ENCODE data around the gene SLC39A11.

The SLC39A11 gene

DNA sequence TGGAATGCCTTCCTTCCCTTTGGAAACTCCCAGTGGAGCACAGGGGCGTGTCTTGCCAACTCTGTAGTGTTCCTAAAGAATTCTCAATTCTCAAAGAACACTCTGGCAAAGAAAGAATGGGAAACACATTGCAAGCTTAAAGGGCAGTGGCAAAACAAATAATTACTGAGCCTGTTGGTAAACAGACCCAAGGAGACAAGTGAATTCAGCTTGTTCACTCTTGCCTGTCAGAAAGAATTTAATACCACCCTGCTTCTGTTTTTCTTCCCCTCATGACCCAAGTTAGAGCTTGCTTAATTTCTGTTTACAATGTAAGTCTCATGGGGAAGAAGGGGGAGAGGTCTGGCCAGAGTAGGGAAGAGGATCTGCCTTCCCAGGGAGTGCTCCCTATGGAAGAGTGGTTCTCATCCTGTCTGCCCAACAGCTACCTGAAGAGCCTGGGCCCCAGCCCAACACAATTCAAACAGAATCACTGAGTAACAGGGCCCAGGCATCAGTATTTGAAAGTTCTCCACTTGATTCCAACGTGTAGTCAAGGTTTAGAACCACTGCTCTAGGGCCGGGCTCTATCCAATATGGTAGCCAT is 386.0 kb downstream of the SLC39A11 start:
- FAIRE-seq (no peak), DNase-seq (ENCODE audit: insufficient read length, low spot score) (no peak)
- TF ChIP-seq POLR2A (IDR thresholded peaks at IDR 0.05; ENCODE audit: low read depth, low read length) (no peak), POU2F2 (IDR thresholded peaks at IDR 0.05; ENCODE audit: low read depth, low read length) (no peak), PAX5 (IDR thresholded peaks at IDR 0.05; ENCODE audit: insufficient read depth, low read length, severe bottlenecking) (no peak), SPI1 (IDR thresholded peaks at IDR 0.05; ENCODE audit: low read depth, low read length) (no peak), POLR2AphosphoS5 (IDR thresholded peaks at IDR 0.05; ENCODE audit: low read depth, low read length) (no peak), TAF1 (IDR thresholded peaks at IDR 0.05; ENCODE audit: low read depth, low read length) (no peak)

DNA sequence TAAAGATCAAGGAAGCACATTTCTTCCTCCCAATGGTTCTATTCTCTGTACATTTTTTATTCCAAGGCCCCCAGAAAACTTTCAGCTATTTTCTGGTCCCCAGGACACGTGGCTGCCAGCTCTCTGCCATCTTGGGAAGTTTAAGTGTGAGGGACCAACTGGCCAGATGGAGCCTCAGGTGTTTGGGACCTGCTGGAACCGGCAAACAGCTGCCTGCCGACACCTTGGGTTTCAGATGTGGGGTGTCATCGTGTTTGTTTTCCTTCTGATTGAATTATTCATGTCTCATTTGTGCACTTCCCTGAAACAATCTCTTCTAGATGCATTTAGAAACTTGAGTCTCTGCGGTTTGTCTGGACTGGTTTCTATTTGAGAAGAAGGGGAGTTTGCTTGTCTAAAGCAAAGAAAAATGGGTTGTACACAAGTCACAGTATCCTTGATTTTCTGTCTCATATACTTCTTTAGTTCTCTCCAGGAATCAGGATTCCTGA is 386.5 kb downstream of the SLC39A11 start:
- TF ChIP-seq POLR2A (IDR thresholded peaks at IDR 0.05; ENCODE audit: low read depth, low read length) (no peak), PAX5 (IDR thresholded peaks at IDR 0.05; ENCODE audit: insufficient read depth, low read length, severe bottlenecking) (no peak), POLR2AphosphoS5 (IDR thresholded peaks at IDR 0.05; ENCODE audit: low read depth, low read length) (no peak), TAF1 (IDR thresholded peaks at IDR 0.05; ENCODE audit: low read depth, low read length) (no peak), SPI1 (IDR thresholded peaks at IDR 0.05; ENCODE audit: low read depth, low read length) (no peak), POU2F2 (IDR thresholded peaks at IDR 0.05; ENCODE audit: low read depth, low read length) (no peak)
- DNase-seq (ENCODE audit: insufficient read length, low spot score): no peak
- FAIRE-seq: no peak

DNA sequence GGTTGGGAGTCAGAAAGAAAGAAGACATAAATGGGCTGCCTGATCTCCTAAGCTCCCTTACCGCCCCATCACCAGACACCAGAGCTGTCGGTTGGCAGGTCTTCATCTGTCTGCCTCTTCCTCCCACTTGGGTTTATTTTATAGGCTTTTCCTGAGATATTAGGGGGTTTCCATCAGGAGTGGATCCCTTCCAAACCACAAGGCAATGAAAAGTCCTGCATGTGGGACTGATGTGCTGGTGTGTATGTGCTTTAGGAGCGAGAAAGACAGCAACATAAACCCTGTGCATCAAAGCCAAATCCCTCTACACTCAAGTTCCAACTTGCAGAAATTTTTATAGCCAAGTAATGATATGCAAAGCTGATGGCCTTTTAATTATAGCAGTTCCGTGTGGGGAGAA is 389.5 kb downstream of the SLC39A11 start:
- DNase-seq (ENCODE audit: insufficient read length, low spot score): no peak
- TF ChIP-seq TAF1 (IDR thresholded peaks at IDR 0.05; ENCODE audit: low read depth, low read length): no peak
- TF ChIP-seq SPI1 (IDR thresholded peaks at IDR 0.05; ENCODE audit: low read depth, low read length): no peak
- TF ChIP-seq PAX5 (IDR thresholded peaks at IDR 0.05; ENCODE audit: insufficient read depth, low read length, severe bottlenecking): no peak
- TF ChIP-seq POU2F2 (IDR thresholded peaks at IDR 0.05; ENCODE audit: low read depth, low read length): no peak
- no peak for TF ChIP-seq POLR2AphosphoS5 (IDR thresholded peaks at IDR 0.05; ENCODE audit: low read depth, low read length)
- TF ChIP-seq POLR2A (IDR thresholded peaks at IDR 0.05; ENCODE audit: low read depth, low read length): no peak
- FAIRE-seq: no peak

DNA sequence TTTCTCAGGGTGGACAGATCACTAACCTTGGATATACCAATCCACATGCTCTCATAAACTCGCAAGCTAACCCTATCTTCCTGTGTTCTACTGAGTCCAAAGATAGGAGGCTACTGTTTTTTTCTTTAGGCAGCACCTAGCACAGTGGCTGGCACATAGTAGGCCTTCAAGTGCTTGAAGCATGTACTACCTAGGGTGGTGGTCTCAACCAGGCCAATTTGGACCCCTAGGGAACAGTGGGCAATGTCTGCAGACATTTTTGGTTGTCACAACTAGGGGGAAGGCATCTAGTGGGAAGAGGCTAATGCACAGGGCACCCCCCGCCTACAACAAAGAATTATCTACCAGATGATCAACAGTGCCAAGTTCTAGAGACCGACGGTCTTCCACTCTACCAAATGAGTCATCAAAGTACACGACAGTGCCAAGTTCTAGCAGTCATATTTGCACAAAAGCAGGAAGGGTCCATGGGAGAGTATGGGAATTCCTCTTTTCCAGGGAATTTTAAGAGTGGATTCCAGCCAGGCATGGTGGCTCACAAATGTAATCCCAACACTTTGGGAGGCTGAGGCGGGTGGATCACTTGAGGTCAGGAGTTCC is 390.3 kb downstream of the SLC39A11 start:
- no peak for TF ChIP-seq POLR2AphosphoS5 (IDR thresholded peaks at IDR 0.05; ENCODE audit: low read depth, low read length)
- TF ChIP-seq TAF1 (IDR thresholded peaks at IDR 0.05; ENCODE audit: low read depth, low read length): no peak
- TF ChIP-seq PAX5 (IDR thresholded peaks at IDR 0.05; ENCODE audit: insufficient read depth, low read length, severe bottlenecking): no peak
- TF ChIP-seq POU2F2 (IDR thresholded peaks at IDR 0.05; ENCODE audit: low read depth, low read length): no peak
- no peak for TF ChIP-seq POLR2A (IDR thresholded peaks at IDR 0.05; ENCODE audit: low read depth, low read length)
- TF ChIP-seq SPI1 (IDR thresholded peaks at IDR 0.05; ENCODE audit: low read depth, low read length): no peak
- FAIRE-seq (no peak), DNase-seq (ENCODE audit: insufficient read length, low spot score) (no peak)

DNA sequence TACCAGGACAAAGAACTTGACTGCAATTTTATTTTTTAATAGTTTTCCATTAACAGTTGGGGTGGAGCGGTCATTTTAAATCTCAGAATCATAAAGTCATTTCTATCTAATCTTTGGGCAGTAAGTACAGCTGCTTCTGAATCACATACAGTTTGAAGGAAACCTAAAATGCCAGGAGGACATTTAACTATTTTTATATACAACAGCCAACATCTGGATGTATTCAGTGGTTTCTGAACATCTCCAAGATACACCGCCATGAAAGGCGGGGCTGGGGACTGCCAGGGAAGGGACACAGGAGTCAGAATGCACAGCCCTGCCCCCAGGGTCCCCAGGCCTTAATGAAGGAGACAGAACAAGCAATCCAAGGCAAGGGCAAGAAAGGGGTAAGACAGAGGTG is 392.3 kb downstream of the SLC39A11 start:
- TF ChIP-seq POLR2A (IDR thresholded peaks at IDR 0.05; ENCODE audit: low read depth, low read length): no peak
- TF ChIP-seq SPI1 (IDR thresholded peaks at IDR 0.05; ENCODE audit: low read depth, low read length): no peak
- TF ChIP-seq POU2F2 (IDR thresholded peaks at IDR 0.05; ENCODE audit: low read depth, low read length): no peak
- DNase-seq (ENCODE audit: insufficient read length, low spot score): no peak
- no peak for FAIRE-seq

DNA sequence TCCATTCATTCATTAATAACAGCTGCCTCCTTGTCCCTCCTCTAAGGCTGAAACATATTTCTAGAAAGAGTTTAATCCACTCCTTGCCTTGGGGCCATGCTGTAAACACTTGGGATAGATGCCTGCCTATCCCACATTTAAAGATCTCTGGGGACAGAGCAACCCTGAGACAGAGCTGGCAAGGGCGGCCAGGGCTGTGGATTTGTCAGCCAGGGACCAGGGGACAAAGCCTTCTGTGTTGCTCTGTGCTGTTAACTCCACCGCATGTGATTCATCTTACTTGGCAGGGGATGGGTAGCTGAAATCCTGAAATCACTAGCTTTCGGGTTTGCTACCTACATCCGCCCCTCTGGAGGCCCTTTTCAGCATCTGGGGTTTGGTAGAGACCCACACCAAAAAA is 392.9 kb downstream of the SLC39A11 start:
- FAIRE-seq (no peak), DNase-seq (ENCODE audit: insufficient read length, low spot score) (no peak)
- TF ChIP-seq PAX5 (IDR thresholded peaks at IDR 0.05; ENCODE audit: insufficient read depth, low read length, severe bottlenecking) (no peak), POLR2A (IDR thresholded peaks at IDR 0.05; ENCODE audit: low read depth, low read length) (no peak), POLR2AphosphoS5 (IDR thresholded peaks at IDR 0.05; ENCODE audit: low read depth, low read length) (no peak), SPI1 (IDR thresholded peaks at IDR 0.05; ENCODE audit: low read depth, low read length) (no peak)

DNA sequence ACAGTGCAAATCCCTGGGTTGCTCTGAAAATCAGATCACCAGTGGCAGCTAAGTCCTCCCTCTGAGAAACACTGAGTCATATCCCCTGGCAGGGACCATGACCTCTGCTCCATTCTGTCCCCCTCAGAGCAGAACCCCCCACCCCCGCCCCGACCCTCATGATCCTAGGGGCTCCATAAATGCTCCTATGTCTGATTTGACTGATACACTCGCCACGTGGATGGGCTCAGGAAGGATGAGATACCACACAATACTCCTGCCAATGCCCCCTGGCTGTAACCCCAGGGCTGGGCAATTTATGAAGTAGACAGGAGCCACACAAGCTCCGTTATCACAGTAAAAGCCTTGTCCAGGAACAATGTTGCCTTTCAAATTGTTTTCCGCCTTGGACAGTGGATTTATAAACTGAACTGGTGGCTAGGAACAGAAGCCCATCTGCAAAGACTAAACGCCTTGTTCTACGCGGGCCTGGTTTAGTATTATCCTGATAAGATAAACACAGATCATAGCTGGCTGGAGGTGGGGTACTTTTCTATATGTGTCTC is 394.8 kb downstream of the SLC39A11 start:
- FAIRE-seq (no peak), DNase-seq (ENCODE audit: insufficient read length, low spot score) (no peak)
- TF ChIP-seq POLR2A (IDR thresholded peaks at IDR 0.05; ENCODE audit: low read depth, low read length) (no peak), TAF1 (IDR thresholded peaks at IDR 0.05; ENCODE audit: low read depth, low read length) (no peak), PAX5 (IDR thresholded peaks at IDR 0.05; ENCODE audit: insufficient read depth, low read length, severe bottlenecking) (no peak), POLR2AphosphoS5 (IDR thresholded peaks at IDR 0.05; ENCODE audit: low read depth, low read length) (no peak), SPI1 (IDR thresholded peaks at IDR 0.05; ENCODE audit: low read depth, low read length) (no peak), POU2F2 (IDR thresholded peaks at IDR 0.05; ENCODE audit: low read depth, low read length) (no peak)

DNA sequence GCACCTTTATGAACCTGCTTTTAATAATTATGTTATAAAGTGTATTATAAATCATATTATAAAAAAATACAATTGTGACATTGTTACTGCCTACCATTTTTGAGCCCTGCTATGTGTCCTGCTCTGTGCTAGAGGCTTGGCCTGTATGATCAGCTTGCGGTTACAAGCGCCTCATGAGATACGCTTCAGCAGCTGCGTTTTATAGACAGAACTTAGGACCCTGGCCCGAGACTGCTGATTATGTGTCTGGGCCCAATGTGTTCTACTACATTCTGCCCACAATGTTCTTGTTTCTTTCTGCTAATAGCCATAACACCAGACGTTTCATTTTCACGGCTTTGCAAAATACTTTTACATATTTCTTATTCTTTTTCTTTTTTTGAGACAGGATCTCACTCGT is 395.8 kb downstream of the SLC39A11 start:
- FAIRE-seq: no peak
- TF ChIP-seq POU2F2 (IDR thresholded peaks at IDR 0.05; ENCODE audit: low read depth, low read length): no peak
- no peak for TF ChIP-seq SPI1 (IDR thresholded peaks at IDR 0.05; ENCODE audit: low read depth, low read length)
- TF ChIP-seq PAX5 (IDR thresholded peaks at IDR 0.05; ENCODE audit: insufficient read depth, low read length, severe bottlenecking): no peak
- DNase-seq (ENCODE audit: insufficient read length, low spot score): no peak

DNA sequence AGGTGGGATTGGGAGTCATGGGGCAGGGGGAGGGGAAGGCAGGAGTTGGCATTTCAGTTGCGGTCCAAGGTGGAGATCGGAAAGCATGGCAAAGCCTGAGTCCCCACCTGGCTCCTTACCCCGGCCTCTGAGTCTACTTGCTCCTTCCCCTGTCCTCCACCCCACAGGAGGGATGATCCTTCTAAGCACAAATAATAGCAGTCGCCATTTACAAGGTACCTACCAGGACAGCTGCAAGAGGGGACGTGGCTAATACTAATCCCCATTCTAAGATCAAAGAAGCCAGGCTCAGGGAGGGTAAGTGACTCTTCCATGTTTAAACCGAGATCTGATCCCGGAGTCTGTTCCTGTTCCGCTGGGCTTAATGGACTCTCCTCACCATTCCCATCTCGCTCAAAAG is 396.3 kb downstream of the SLC39A11 start:
- no peak for TF ChIP-seq POLR2A (IDR thresholded peaks at IDR 0.05; ENCODE audit: low read depth, low read length)
- no peak for TF ChIP-seq POLR2AphosphoS5 (IDR thresholded peaks at IDR 0.05; ENCODE audit: low read depth, low read length)
- no peak for TF ChIP-seq PAX5 (IDR thresholded peaks at IDR 0.05; ENCODE audit: insufficient read depth, low read length, severe bottlenecking)
- TF ChIP-seq POU2F2 (IDR thresholded peaks at IDR 0.05; ENCODE audit: low read depth, low read length): no peak
- TF ChIP-seq TAF1 (IDR thresholded peaks at IDR 0.05; ENCODE audit: low read depth, low read length): no peak
- TF ChIP-seq SPI1 (IDR thresholded peaks at IDR 0.05; ENCODE audit: low read depth, low read length): no peak
- DNase-seq (ENCODE audit: insufficient read length, low spot score): no peak
- FAIRE-seq: no peak

DNA sequence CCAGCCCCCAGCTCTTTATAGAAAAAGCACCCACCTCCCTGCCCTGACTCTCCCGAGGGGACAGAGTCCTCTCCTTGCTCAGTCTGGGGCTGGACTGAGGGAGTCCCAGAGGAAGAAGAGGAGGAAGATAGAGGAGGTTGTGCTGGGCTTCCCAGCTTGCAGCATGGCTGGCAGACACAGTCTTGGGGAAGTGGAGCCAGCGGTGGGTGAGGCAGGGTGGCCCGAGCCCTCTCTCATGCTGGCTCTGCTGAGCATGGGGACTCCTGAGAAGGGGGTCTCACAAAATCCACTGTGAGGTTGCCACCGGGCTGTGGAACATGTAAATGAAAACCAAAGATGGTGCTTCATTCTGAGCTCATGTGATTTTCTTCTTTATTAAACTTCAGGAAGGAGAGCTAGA is 398.5 kb downstream of the SLC39A11 start:
- TF ChIP-seq POU2F2 (IDR thresholded peaks at IDR 0.05; ENCODE audit: low read depth, low read length) (no peak), POLR2A (IDR thresholded peaks at IDR 0.05; ENCODE audit: low read depth, low read length) (no peak), SPI1 (IDR thresholded peaks at IDR 0.05; ENCODE audit: low read depth, low read length) (no peak), TAF1 (IDR thresholded peaks at IDR 0.05; ENCODE audit: low read depth, low read length) (no peak), PAX5 (IDR thresholded peaks at IDR 0.05; ENCODE audit: insufficient read depth, low read length, severe bottlenecking) (no peak), POLR2AphosphoS5 (IDR thresholded peaks at IDR 0.05; ENCODE audit: low read depth, low read length) (no peak)
- DNase-seq (ENCODE audit: insufficient read length, low spot score) (no peak), FAIRE-seq (no peak)

Measured in GM12891 (cell line).